ENCODE measurements around the gene KCTD6. TPM values are rescaled to one million over a fixed set of nuclear protein-coding genes. Genes with fewer than 3 reads are reported as not detected.

The KCTD6 gene
- total RNA-seq, 1 experiment from 2014 or later: 15.5 TPM

DNA sequence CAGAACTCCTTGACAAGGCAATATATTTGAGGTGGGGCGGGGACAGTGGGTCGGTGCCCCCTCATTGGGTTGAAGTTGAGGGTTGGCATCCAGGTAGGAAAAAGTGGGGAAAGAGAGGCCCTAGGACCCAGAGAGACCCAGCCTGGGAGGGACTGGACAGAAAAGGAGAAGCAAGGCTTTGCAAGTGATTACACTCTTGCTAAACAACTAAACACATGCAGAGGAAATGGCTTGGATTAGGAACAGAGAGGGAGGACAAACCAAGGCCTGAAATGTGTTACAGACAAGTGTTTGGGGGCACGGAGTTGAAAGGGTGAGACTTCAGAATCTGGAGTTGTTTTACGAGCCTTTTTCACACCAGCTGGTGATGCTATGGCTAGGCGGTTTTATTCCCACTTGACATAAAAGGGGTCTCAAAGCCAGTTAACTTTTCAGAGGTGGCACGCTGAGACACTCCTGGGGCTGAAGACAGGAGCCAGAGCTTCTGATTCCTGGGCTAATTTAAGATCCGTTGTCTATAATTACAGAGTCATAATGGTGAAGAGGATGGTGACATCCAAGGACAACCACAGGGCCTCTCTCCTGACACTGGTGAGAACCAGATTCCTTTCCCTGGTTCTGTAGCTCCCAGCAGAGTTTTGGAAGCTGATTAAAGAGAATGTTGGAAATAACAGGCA, 7.7 kb upstream of the KCTD6 start:
- ATAC-seq (no peak), DNase-seq (ENCODE audit: low spot score) (no peak)
- Mint-ChIP-seq H3K27me3 (ENCODE audit: low read depth) (peaks cover 16% of the 10 kb centered on the region), H3K4me1 (peaks cover 19% of the 10 kb centered on the region), H3K4me3 (no peak overlapping the region), H3K27ac (no peak overlapping the region), H3K36me3 (no peaks in the 10 kb centered on the region), H3K9me3 (peaks cover 3% of the 10 kb centered on the region)
- ChIA-PET CTCF (interaction anchor here (0.6 to 1.3 kb wide), 4 partner anchors 8 to 177 kb away, joined by 3 to 5 read pairs (median 4); partner anchors contain the start of genes HTD2 and KCTD6), POLR2A (no interaction called here)
- TF ChIP-seq GRHL2 (CRISPR knock-in tag; IDR thresholded peaks at IDR 0.05; ENCODE audit: insufficient replicate concordance, severe bottlenecking): no peak
- no peak for TF ChIP-seq SMAD4 (CRISPR knock-in tag; IDR thresholded peaks at IDR 0.05)
- no peak for TF ChIP-seq GTF2I (CRISPR knock-in tag; conservative IDR thresholded peaks at IDR 0.05)
- no peak for TF ChIP-seq FOXJ3 (CRISPR knock-in tag; IDR thresholded peaks at IDR 0.05; ENCODE audit: borderline replicate concordance)
- TF ChIP-seq, protein P1, sequence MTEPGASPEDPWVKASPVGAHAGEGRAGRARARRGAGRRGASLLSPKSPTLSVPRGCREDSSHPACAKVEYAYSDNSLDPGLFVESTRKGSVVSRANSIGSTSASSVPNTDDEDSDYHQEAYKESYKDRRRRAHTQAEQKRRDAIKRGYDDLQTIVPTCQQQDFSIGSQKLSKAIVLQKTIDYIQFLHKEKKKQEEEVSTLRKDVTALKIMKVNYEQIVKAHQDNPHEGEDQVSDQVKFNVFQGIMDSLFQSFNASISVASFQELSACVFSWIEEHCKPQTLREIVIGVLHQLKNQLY (CRISPR knock-in tag; IDR thresholded peaks at IDR 0.05): no peak
- no peak for TF ChIP-seq RORB (CRISPR knock-in tag; IDR thresholded peaks at IDR 0.05)
- TF ChIP-seq CREM (CRISPR knock-in tag; IDR thresholded peaks at IDR 0.05): no peak

DNA sequence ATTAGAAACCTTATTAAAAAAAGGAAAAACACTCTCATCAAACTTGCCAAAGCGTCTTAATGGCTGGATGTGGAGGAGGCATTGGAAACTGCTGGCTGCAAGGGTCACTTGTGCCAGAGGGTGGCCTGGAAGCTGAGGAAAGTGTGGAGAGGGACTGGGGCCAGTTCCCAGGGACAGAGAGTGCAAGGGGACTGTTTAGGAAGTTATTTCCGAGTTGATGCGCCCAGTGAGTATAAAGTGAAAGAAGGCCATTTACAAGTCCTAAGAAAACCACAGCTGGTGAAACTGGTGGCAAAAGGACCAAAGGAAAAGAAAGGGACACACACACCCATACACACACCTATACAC, 7.2 kb upstream of the KCTD6 start:
- CTCF ChIA-PET: interaction anchor here (0.6 to 1.5 kb wide), 3 partner anchors 12 to 178 kb away, joined by 4 to 7 read pairs (median 4); partner anchors contain the start of genes HTD2 and RPP14
- peaks cover 3% of the 10 kb centered on the region for H3K9me3 Mint-ChIP-seq
- peaks cover 19% of the 10 kb centered on the region for H3K4me1 Mint-ChIP-seq
- DNase-seq (ENCODE audit: low spot score): no peak
- POLR2A ChIA-PET: no interaction called here
- H3K27me3 Mint-ChIP-seq (ENCODE audit: low read depth): peaks cover 16% of the 10 kb centered on the region
- no peak overlapping the region for H3K4me3 Mint-ChIP-seq
- no peak for ATAC-seq
- no peaks in the 10 kb centered on the region for H3K36me3 Mint-ChIP-seq
- TF ChIP-seq PRDM15 (CRISPR knock-in tag; IDR thresholded peaks at IDR 0.05) (peak; percentile 29; the same call in 1 of the 2 replicates), ATF2 (CRISPR knock-in tag; IDR thresholded peaks at IDR 0.05; ENCODE audit: borderline replicate concordance, low read depth) (no peak)
- no peak overlapping the region for H3K27ac Mint-ChIP-seq

DNA sequence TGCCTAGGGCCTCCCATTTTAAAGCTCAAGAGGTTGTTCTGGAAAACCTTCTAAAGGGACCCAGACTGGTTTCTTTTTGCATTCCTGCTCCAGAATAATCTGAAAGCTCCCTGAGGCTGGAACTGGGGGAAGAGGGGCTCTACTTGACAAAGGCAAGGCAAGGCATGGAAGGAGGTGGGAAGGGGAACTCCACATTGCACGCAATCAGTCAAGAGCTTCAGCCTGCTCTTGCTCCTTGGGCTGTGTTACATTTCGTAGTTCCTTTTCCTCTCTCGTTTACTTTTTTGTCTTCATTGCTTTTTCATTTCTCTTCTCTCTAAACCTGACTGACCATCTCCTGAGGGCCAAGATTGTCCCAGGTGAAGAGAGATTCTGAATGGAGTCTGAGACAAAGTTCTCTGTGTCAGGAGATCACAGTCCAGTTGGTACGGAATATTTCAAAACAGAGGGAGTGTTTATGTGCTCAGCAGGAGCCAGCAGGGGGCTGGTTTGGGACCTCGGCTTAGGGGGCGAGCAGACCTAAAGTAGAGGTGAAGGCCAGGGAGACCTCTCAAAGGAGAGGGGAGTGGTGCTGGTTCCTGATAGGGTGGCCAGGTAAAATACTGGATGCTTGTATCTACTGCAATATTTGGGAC, 6.0 kb upstream of the KCTD6 start:
- ChIA-PET CTCF (interaction anchor here (1.2 to 3.5 kb wide), 3 partner anchors 22 to 179 kb away, joined by 5 to 12 read pairs (median 7); partner anchors contain the start of genes HTD2 and RPP14), POLR2A (no interaction called here)
- Mint-ChIP-seq H3K27me3 (ENCODE audit: low read depth) (peaks cover 16% of the 10 kb centered on the region), H3K4me3 (no peak overlapping the region), H3K9me3 (no peaks in the 10 kb centered on the region), H3K36me3 (no peaks in the 10 kb centered on the region), H3K4me1 (peaks cover 23% of the 10 kb centered on the region), H3K27ac (no peak overlapping the region)
- ATAC-seq (no peak), DNase-seq (ENCODE audit: low spot score) (no peak)
- TF ChIP-seq CREB1 (CRISPR knock-in tag; IDR thresholded peaks at IDR 0.05): no peak
- no peak for TF ChIP-seq NR1H2 (CRISPR knock-in tag; IDR thresholded peaks at IDR 0.05)
- no peak for TF ChIP-seq ATF6 (CRISPR knock-in tag; IDR thresholded peaks at IDR 0.05)
- TF ChIP-seq TP53 (CRISPR knock-in tag; IDR thresholded peaks at IDR 0.05): no peak
- no peak for TF ChIP-seq ATF1 (CRISPR knock-in tag; IDR thresholded peaks at IDR 0.05)
- TF ChIP-seq ZNF263 (CRISPR knock-in tag; IDR thresholded peaks at IDR 0.05; ENCODE audit: low read depth): no peak
- TF ChIP-seq, protein P2, sequence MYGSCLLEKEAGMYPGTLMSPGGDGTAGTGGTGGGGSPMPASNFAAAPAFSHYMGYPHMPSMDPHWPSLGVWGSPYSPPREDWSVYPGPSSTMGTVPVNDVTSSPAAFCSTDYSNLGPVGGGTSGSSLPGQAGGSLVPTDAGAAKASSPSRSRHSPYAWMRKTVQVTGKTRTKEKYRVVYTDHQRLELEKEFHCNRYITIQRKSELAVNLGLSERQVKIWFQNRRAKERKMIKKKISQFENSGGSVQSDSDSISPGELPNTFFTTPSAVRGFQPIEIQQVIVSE (CRISPR knock-in tag; IDR thresholded peaks at IDR 0.05; ENCODE audit: borderline replicate concordance): no peak
- TF ChIP-seq SP1 (CRISPR knock-in tag; conservative IDR thresholded peaks at IDR 0.05): no peak
- no peak for TF ChIP-seq NR2C2 (CRISPR knock-in tag; IDR thresholded peaks at IDR 0.05)
- TF ChIP-seq AR (CRISPR knock-in tag; IDR thresholded peaks at IDR 0.05): no peak
